NOMO-1 (cell line): Measurements from ENCODE around the gene FOXD4L6.
"Not testable (repeated sequence)": the region's sequence is repeated elsewhere in the genome, so short reads cannot be mapped to it uniquely, and the experiment has no call there.

Experiments used
- DNase-seq, 2 experiments: peaks; one replicate each; lab custom pipeline; 2025; ENCODE audit not compliant: unreplicated experiment in 2 of 2; lab: John Stamatoyannopoulos, UW

The FOXD4L6 gene

GRCh38 chr9:41128581-41128980 lies at the start of gene FOXD4L6:
Gene FOXD4L6, minus strand, starts transcription at chr9:41128681. Its CDS starts 298 bp downstream, at chr9:41128383.
- not testable (repeated sequence) for DNase-seq

- DNase-seq = not testable (repeated sequence)
Observed at GRCh38 chr9:41174994-41175393, 46.5 kb upstream of the FOXD4L6 start.

- not testable (repeated sequence) for DNase-seq
Observed at GRCh38 chr9:41150116-41150515, 21.6 kb upstream of the FOXD4L6 start.

GRCh38 chr9:41141878-41142277 lies 13.4 kb upstream of the FOXD4L6 start:
- DNase-seq = not testable (repeated sequence)

GRCh38 chr9:41126746-41127446 lies 1.6 kb downstream of the FOXD4L6 start:
- not testable (repeated sequence) for DNase-seq

- not testable (repeated sequence) for DNase-seq
Observed at GRCh38 chr9:41125936-41126335, 2.5 kb downstream of the FOXD4L6 start.

GRCh38 chr9:41125109-41125658 lies 3.3 kb downstream of the FOXD4L6 start:
- not testable (repeated sequence) for DNase-seq

- not testable (repeated sequence) for DNase-seq
Observed at GRCh38 chr9:41124250-41125108, 4.0 kb downstream of the FOXD4L6 start.

- DNase-seq = not testable (repeated sequence)
Observed at GRCh38 chr9:41123812-41124211, 4.7 kb downstream of the FOXD4L6 start.

- DNase-seq = not testable (repeated sequence)
Observed at GRCh38 chr9:41123396-41123795, 5.1 kb downstream of the FOXD4L6 start.

- not testable (repeated sequence) for DNase-seq
Observed at GRCh38 chr9:41120696-41121095, 7.8 kb downstream of the FOXD4L6 start.

GRCh38 chr9:41119719-41120118 lies 8.8 kb downstream of the FOXD4L6 start:
- not testable (repeated sequence) for DNase-seq

- not testable (repeated sequence) for DNase-seq
Observed at GRCh38 chr9:41119311-41119710, 9.2 kb downstream of the FOXD4L6 start.

- not testable (repeated sequence) for DNase-seq
Observed at GRCh38 chr9:41113348-41113747, 15.1 kb downstream of the FOXD4L6 start.

- not testable (repeated sequence) for DNase-seq
Observed at GRCh38 chr9:41111414-41111813, 17.1 kb downstream of the FOXD4L6 start.

- not testable (repeated sequence) for DNase-seq
Observed at GRCh38 chr9:41110913-41111312, 17.6 kb downstream of the FOXD4L6 start.

GRCh38 chr9:41109253-41109652 lies 19.2 kb downstream of the FOXD4L6 start:
- not testable (repeated sequence) for DNase-seq

- DNase-seq = not testable (repeated sequence)
Observed at GRCh38 chr9:41108816-41109215, 19.7 kb downstream of the FOXD4L6 start.

GRCh38 chr9:41106472-41107116 lies 21.9 kb downstream of the FOXD4L6 start:
- not testable (repeated sequence) for DNase-seq

- not testable (repeated sequence) for DNase-seq
Observed at GRCh38 chr9:41105557-41106253, 22.8 kb downstream of the FOXD4L6 start.
